Measurements from ENCODE around the gene SPTBN1.

- no peak for TF ChIP-seq GATA3 (IDR thresholded peaks at IDR 0.05; ENCODE audit: low read depth, low read length)
- no peak for TF ChIP-seq GATA2 (IDR thresholded peaks at IDR 0.05; ENCODE audit: low read depth, low read length)
These were observed 83.6 kb downstream of the SPTBN1 start for GRCh38 chr2:54539683-54540082.

Data from SH-SY5Y (cell line).